Neural cell (in vitro differentiated cells): ENCODE results near the gene MCTS1. TPM values are rescaled to one million over a fixed set of nuclear protein-coding genes. Genes with fewer than 3 reads are reported as not detected.

Experiments used
- H2AFZ ChIP-seq: fragments of 200-600, 300-800 bp; sonication (generic), shearing (Covaris generic); 2 replicates; pipeline ENCODE4 v1.6.0; 2014; ENCODE audit warnings: low read depth, mild to moderate bottlenecking, antibody characterized with exemption, low read length, moderate library complexity
- H3F3A ChIP-seq: fragments of 200-600 bp; shearing (Covaris generic); 2 replicates; pipeline ENCODE4 v1.6.1; 2016; ENCODE audit warnings: mild to moderate bottlenecking, moderate library complexity, mixed read lengths, antibody characterized with exemption, low read length; ENCODE audit not compliant: insufficient read depth, poor library complexity, severe bottlenecking
- H3K27ac ChIP-seq: fragments of 200-600, 300-800 bp; sonication (generic), shearing (Covaris generic); 2 replicates; pipeline ENCODE4 v1.5.1; 2014; ENCODE audit warnings: mild to moderate bottlenecking, low read length, moderate library complexity
- H3K27me3 ChIP-seq: fragments of 300-800, 200-600 bp; sonication (generic), shearing (Covaris generic); 2 replicates; pipeline ENCODE4 v1.6.0; 2014; ENCODE audit warnings: mild to moderate bottlenecking, low read depth, low read length, moderate library complexity; ENCODE audit not compliant: insufficient read depth
- H3K36me3 ChIP-seq: fragments of 300-800, 200-600 bp; sonication (generic), shearing (Covaris generic); 2 replicates; pipeline ENCODE4 v1.5.1; 2014; ENCODE audit warnings: mild to moderate bottlenecking, antibody characterized with exemption, low read length, moderate library complexity; ENCODE audit not compliant: insufficient read depth
- H3K4me2 ChIP-seq: fragments of 300-800, 200-600 bp; sonication (generic), shearing (Covaris generic); 2 replicates; pipeline ENCODE4 v1.6.0; 2014; ENCODE audit warnings: mild to moderate bottlenecking, low read length
- H3K4me3 ChIP-seq: fragments of 300-800, 200-600 bp; sonication (generic), shearing (Covaris generic); 2 replicates; pipeline ENCODE4 v1.5.1; 2014; ENCODE audit warnings: mild to moderate bottlenecking, low read length, moderate library complexity
- H3K79me2 ChIP-seq: fragments of 200-600 bp; shearing (Covaris generic); replicated peaks from 2 replicates; pipeline ENCODE4 v1.6.0; 2014; ENCODE audit warnings: mild to moderate bottlenecking, low read length, moderate library complexity; ENCODE audit not compliant: insufficient read depth
- H3K9ac ChIP-seq: fragments of 300-800, 200-600 bp; sonication (generic), shearing (Covaris generic); 2 replicates; pipeline ENCODE4 v1.6.1; 2016; ENCODE audit warnings: mild to moderate bottlenecking, low read length, mixed read lengths
- H3K9me2 ChIP-seq: fragments of 200-600 bp; shearing (Covaris generic); 2 replicates; pipeline ENCODE4 v1.6.1; 2016; ENCODE audit warnings: mild to moderate bottlenecking, low read length, mixed read lengths; ENCODE audit not compliant: insufficient read depth
- H3K9me3 ChIP-seq: fragments of 200-600, 300-800 bp; sonication (generic), shearing (Covaris generic); 2 replicates; pipeline ENCODE4 v1.6.1; 2016; ENCODE audit warnings: mild to moderate bottlenecking, mixed run types, low read length, moderate library complexity, mixed read lengths
- H4K20me1 ChIP-seq: fragments of 200-600 bp; shearing (Covaris generic); 2 replicates; pipeline ENCODE4 v1.6.1; 2016; ENCODE audit warnings: mild to moderate bottlenecking, mixed run types; ENCODE audit not compliant: insufficient read depth
- CTCF ChIP-seq: fragments of 450-650 bp; IDR thresholded peaks from 2 replicates; pipeline ENCODE4 v1.5.1; 2014; ENCODE audit warnings: antibody characterized with exemption, mild to moderate bottlenecking, moderate library complexity; ENCODE audit not compliant: poor library complexity, severe bottlenecking
- EP300 ChIP-seq: fragments of 450-650 bp; conservative IDR thresholded peaks from 2 replicates; pipeline ENCODE4 v1.6.1; 2014; ENCODE audit warnings: antibody characterized with exemption, mild to moderate bottlenecking, moderate library complexity; ENCODE audit not compliant: poor library complexity, severe bottlenecking
- EZH2 ChIP-seq: fragments of 200-600, 300-800 bp; shearing (Covaris generic), sonication (generic); IDR thresholded peaks from 2 replicates; pipeline ENCODE4 v1.6.1; 2014; ENCODE audit warnings: antibody characterized with exemption, low read length, borderline replicate concordance, mild to moderate bottlenecking; ENCODE audit not compliant: insufficient read depth, poor library complexity, severe bottlenecking
- MXI1 ChIP-seq: fragments of 450-650 bp; conservative IDR thresholded peaks from 2 replicates; pipeline ENCODE4 v1.6.1; 2014; ENCODE audit warnings: antibody characterized with exemption, mild to moderate bottlenecking; ENCODE audit not compliant: poor library complexity, severe bottlenecking
- POLR2AphosphoS5 ChIP-seq: IDR thresholded peaks from 2 replicates; pipeline ENCODE4 v1.6.1; 2012
- RAD21 ChIP-seq: fragments of 450-650 bp; conservative IDR thresholded peaks from 2 replicates; pipeline ENCODE4 v1.6.1; 2014; ENCODE audit warnings: antibody characterized with exemption, mild to moderate bottlenecking, moderate library complexity
- REST ChIP-seq: IDR thresholded peaks from 2 replicates; pipeline ENCODE4 v1.6.1; 2012; ENCODE audit warnings: borderline replicate concordance
- SMC3 ChIP-seq: fragments of 450-650 bp; conservative IDR thresholded peaks from 2 replicates; pipeline ENCODE4 v1.6.1; 2014; ENCODE audit warnings: antibody characterized with exemption, mild to moderate bottlenecking, moderate library complexity; ENCODE audit not compliant: poor library complexity
- TAF1 ChIP-seq: IDR thresholded peaks from 2 replicates; pipeline ENCODE4 v1.6.1; 2012; ENCODE audit warnings: low read depth
- polyA plus RNA-seq: library from polyadenylated mRNA; depleted of rRNA; stranded (reverse); fragments of >200 nt; gene quantifications from 2 replicates; pipeline ENCODE4 v1.2.3, GENCODE V29; 2014

The MCTS1 gene
- polyA plus RNA-seq, 1 donor from 2014 or later = 190 TPM

- no peak overlapping the region for H3K9ac ChIP-seq
- H3K9me2 ChIP-seq = no peaks in the 10 kb centered on the region
- no peaks in the 10 kb centered on the region for H3K36me3 ChIP-seq
- no peak overlapping the region for H2AFZ ChIP-seq
- H3K27me3 ChIP-seq = no peaks in the 10 kb centered on the region
- peaks cover 22% of the 10 kb centered on the region for H3K79me2 ChIP-seq
- H3K27ac ChIP-seq = no peak overlapping the region
- H4K20me1 ChIP-seq = no peaks in the 10 kb centered on the region
- TF ChIP-seq MXI1 (no peak), EZH2 (no peak), REST (no peak), EP300 (no peak), POLR2AphosphoS5 (no peak), RAD21 (no peak), CTCF (no peak), SMC3 (no peak), TAF1 (no peak)
- H3F3A ChIP-seq = no peaks in the 10 kb centered on the region
- H3K4me3 ChIP-seq = no peak overlapping the region
- no peaks in the 10 kb centered on the region for H3K9me3 ChIP-seq
- H3K4me2 ChIP-seq = no peak overlapping the region
Observed at GRCh38 chrX:120562569-120562926, 41.4 kb upstream of the MCTS1 start.

GRCh38 chrX:120564925-120565324 lies 39.0 kb upstream of the MCTS1 start:
- Histone ChIP-seq H3K9ac (no peak overlapping the region), H3K27me3 (no peaks in the 10 kb centered on the region), H3K4me2 (no peak overlapping the region), H3K9me2 (no peaks in the 10 kb centered on the region), H2AFZ (no peak overlapping the region), H3K79me2 (no peaks in the 10 kb centered on the region), H3K36me3 (no peaks in the 10 kb centered on the region), H4K20me1 (no peaks in the 10 kb centered on the region), H3K27ac (no peak overlapping the region), H3K4me3 (no peak overlapping the region), H3K9me3 (no peaks in the 10 kb centered on the region), H3F3A (no peaks in the 10 kb centered on the region)
- no peak for TF ChIP-seq TAF1
- TF ChIP-seq EP300 = no peak
- no peak for TF ChIP-seq MXI1
- no peak for TF ChIP-seq RAD21
- TF ChIP-seq POLR2AphosphoS5 = no peak
- TF ChIP-seq EZH2 = no peak
- TF ChIP-seq CTCF = no peak
- no peak for TF ChIP-seq REST
- TF ChIP-seq SMC3 = no peak
